GM21723 (cell line): ENCODE results near the gene CIB4.

Experiments
- ATAC-seq: cut with Tn5 transposase; IDR thresholded peaks from one replicate; pipeline ENCODE4 v1.9.1; 2021; ENCODE audit warnings: mild to moderate bottlenecking, moderate library complexity; ENCODE audit not compliant: unreplicated experiment

CIB4 gene

DNA sequence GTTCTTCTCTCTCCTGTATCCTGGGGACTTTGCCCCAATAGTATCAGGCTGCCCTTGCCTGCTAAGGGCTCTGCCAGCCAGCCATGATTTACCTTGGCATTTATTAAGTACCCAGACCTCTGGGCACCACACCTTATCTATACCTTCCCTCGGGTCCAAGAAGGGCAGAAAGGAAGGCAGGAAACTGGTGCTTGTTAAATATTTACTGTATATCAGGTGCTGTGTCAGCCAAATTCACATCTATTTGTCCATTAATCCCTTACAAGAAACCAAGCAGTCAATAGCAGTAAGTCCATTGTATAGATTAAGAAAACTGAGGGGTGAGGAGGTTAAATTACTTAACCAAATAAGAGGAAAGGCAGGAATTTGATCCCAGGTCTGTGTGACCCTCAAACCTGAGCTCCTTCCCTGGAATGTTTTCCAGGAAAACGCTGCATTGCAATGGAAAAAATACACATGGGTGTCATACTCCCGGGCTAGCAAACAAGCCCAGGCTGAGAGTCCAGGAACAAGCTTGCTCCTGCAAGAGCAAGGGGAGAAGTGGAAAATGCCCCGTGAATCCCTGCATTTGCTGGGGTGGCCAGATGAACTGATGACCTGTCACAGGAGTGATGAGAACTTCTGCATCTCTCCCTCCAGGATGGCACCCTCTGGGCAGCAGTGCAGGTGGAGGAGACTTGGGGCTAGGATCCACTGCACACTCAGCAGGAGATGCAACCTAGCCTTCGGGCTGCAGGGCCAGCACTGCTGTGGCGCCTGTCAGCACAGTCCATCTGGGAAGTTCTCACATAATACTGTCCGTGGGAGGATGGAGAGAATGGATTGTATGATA is 30.4 kb downstream of the CIB4 start:
- ATAC-seq = no peak

DNA sequence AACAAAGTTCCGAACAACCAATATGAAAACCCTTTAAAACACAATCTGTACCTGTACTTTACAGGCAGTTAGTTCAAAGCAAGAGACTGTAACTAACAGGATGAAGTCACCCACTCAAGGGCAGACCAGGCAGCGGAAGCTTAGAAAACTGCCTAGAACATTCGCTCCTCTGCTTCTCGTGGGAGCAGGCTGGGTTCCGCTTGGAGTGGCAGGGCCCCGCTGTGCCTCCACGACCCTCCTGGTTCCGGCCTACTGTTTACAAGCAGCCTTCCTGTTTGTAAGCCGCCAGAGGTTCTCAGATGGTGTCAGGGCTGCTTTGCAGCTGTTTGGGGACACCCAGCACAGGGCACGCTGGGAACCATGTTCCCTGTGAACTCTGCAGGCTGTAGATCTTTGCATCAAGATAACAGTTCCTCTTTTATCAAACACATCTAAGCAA is 31.3 kb downstream of the CIB4 start:
- no peak for ATAC-seq

DNA sequence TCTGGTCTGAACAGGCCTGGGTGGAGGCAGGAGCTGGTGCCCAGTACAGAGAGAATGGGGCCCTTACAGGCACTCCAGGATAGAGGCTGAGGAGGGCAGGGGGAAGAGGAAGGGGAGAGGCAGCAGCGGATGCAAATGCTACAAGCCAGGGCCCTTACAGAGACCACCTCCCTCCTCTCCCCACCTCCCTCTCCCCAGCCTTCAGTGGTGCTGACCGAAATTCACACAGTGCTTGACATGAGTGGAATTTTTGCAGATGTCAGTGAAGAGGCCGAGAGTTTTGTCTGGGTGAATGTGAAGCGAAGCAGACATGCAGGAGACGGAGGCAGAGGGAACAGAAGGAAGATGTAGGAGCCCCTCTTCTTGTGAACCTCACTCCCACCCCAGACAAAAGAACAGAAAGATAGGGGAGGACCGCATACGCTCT is 31.9 kb downstream of the CIB4 start:
- no peak for ATAC-seq

DNA sequence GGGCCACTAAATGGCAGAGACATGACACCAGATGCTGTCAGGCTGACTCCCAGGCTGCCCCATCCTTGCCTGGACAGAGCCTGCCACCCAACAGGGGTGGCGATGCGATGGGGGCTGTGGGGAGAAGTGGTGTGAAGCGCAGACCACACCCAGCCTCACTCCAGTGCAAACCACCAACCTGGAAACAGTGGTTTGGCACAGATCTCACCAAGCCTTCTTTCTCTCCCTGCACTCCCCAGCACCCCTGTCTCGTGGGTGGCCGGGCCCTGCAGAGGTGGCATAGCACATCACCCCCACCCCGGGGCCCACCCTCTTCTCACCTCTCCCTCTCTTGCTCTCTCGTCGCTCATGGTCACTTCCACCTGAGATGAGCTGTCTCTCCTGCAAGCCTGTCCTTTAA is 32.6 kb downstream of the CIB4 start:
- ATAC-seq = no peak

DNA sequence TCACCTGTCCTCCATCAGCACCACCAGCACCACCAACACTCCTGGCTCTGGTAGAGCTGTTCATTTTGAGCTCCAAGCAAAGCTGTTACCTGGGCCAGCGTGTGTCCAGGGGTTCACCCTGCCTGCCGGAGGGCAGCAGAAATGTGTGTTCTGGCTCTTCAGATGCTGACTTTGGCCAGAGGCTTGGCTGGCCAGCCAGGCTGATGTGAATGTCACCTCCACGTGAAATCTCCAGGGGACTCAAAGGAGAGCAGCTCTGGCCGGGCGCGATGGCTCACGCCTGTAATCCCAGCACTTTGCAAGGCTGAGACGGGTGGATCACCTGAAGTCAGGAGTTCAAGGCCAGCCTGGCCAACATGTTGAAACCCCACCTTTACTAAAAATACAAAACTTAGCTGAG is 33.5 kb downstream of the CIB4 start:
- ATAC-seq = no peak

DNA sequence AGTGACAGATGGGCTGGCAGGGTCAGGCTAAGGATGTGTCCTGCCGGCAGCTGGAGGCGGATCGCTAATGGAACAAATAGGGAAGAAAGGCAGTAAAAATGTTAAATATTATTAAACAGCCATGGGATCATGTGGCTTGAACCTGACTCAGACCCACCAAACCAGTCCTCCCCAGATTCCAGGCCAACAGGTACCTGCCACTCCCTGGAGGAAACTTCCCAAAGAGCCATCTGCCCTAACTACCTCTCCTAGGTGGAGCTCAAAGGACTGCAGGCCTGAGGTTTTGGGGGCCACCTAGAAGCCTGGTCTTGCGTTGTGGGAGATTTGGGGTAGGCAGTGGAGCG is 34.3 kb downstream of the CIB4 start:
- ATAC-seq = no peak

DNA sequence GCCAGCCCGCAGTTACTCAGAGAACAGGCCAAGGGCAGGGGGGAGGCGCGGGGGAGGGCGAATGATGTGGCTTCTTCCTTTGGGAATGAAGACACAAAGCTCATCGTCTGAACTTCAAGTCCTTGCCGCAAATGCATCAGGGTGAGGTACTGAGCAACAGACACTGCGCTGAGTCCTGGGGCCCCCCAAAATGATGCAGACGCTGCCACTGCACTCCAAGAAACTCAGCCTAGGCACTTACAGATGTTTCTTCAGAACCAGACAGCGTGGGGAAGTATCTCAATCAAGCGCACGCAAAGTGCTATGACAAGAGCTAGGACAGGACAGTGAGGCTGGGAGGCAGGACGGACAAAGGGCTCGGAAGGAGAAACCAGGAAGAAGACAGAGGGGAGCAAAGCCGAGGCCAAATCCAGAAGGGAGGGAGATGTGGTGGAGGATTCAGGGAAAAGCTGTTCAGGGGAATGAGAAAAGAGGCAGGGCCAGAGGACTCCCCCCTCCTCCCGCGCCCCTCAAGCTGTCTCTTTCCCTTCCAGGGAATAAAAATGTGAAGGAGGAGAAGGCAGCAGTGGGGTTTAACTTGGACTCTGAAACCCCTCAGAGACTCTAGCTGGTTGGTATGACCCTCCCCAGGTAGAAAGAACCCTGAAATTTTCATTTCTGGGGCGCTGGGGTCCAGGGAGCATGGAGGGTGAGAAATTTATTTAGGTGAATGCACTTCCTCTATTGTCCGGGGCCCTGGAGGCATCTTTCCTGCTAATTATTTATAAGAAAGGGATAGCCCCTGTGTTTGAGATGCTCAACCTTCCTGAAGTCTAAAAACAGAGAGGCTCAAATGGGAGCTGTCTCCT is 34.9 kb downstream of the CIB4 start:
- no peak for ATAC-seq

DNA sequence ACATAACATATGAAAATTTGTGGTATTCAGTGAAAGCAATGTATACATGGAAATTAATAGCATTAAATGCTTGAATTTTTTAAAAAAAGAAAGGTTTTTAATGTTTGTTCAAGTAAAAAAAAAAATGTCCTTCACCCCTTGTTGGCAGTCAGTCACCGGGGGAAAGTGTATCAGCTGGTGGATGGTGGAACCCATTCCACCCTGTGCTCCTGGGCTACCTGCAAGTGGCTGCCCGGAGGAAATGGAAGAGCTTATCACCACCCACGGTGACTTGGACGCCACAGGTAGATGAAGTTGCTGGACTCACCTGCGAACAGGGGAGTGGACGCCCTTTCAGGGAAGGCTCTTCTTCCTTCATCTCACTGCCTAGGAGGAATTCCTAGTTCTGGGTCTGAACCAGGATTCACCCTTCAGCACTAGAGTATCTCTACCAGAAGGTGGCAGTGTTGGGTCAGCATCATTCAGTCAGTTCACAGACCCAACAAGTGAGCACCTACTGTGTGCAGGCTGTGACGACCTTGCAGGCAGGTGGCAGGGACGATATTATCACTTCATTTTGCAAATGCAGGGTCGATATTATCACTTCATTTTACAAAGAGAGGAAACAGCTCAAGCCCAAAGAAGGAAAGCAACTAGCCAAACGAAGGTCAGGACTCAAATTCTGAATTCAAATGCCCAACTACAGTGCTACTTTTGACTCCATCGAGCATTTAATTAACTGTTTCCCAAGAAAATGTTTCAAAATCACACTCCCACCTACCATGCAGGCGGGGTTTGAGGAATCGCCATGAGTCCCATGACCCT is 35.8 kb downstream of the CIB4 start:
- no peak for ATAC-seq

DNA sequence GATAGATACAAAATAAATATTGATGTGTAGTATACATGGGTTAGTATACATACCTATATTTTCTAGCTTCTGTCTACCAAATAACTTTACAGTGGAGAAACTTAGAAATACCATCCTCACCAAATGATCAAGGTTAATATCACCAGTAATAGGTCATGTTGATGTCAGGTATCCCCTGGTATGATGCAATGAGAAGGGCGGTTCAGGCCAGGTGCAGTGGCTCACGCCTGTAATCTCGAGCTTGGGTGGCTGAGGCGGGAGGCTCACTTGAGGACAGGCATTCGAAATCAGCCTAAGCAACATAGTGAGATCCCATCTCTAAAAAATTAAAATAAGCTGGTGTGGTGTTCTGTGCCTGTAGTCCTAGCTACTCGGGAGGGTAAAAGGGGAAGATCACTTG is 38.6 kb downstream of the CIB4 start:
- ATAC-seq = no peak

DNA sequence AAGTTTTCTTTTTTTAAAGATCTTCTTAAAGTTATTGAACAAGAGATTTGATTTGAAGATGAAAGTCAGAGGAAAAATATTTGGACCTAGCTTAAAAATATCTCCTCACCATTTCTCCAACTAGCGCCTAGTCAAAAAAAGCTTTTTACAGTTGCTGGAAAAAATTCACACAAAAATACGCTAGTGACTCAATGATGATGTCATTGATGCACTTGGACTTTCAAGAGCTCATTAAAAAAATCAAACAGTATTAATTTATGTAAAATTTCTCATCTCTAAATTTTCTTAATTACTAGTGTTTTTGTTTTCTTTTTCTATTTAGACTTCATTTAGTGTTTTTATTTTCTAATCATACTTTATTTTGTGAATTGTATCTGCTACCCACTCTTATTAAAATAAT is 41.8 kb downstream of the CIB4 start:
- no peak for ATAC-seq

DNA sequence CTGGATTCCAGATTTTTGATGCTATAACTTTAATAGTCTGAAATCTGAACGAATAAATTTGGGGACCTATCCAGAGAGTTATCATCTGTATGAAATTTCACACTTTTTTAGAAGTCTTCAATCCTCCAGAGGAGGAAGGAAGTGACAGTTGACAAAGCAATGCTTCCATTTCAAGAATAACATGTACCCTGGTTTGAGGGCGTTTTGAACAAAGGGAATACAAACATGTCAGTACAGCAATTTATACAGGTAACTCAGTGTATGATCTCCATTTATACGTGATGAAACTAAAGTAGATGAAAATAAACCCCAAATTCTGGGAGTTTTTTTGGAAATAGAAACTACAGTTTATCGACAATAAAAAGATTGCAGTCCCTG is 42.2 kb downstream of the CIB4 start:
- no peak for ATAC-seq

DNA sequence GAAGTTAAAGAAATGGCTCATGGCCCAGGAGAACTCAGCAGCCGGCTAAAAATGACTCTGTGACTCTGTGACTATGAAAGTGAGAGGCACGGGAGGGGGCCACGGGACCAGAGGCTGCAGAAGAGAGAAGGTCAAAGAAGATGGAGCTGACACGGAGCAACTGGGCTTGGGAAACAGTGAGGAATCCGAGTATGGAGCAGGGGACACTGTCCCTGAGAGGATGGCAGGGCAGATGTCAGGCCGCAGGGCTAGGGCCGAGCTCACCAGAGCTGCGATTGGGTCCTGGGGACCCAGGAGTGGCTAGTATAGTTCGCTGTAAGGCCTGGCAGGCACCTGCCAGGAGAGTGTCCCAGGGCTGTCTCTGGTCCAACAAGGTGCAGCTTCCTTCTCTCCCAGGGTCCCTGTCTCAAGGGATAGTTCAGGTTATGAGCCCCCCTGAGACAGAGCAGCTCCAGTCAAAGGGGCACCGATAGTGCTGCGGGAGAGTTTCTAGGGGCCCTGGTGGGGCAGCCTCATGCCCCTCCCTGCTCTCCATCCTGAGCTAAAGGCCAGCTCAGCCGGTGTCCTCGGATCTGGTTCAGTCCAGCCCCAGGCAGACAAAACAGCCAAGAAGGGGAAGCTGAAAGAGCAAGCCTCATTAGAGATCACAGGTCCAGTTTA is 42.7 kb downstream of the CIB4 start:
- no peak for ATAC-seq

DNA sequence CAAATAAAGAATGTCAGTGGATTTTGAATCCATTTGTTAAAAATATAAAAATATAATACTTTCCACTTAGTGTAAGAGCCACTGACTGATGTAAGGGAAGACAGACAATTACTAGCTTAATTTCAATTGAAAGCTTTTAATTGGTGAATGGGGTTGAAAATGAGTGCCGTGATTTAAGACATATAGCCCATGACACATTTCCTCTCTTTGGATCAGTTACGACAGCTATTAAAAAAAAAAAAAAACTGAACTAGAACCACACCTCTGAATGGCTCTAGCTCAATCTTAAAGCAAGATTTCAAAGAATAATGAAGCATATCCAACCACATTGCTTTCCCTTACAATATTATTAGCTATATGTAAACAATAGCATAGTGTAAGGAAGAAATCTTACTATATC is 44.0 kb downstream of the CIB4 start:
- no peak for ATAC-seq

DNA sequence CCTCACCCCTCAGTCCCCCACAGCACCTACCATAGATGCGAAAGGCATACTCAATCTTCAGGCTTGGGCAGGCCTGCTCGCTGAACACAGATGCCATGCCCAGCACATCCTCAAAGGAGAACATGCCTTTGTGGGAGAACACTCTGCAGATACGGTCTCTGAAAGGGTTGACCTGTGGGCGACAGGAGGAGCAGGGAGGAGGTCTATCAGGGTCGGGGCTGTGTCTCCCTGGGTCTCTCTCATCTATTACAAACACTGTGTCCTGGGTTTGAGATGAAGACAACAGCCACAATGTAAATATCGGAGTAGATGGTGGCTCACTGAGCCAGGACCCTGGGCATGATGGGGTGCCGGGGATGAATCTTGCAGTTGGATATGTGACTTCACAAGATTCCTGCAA is 46.0 kb downstream of the CIB4 start:
- ATAC-seq = no peak

DNA sequence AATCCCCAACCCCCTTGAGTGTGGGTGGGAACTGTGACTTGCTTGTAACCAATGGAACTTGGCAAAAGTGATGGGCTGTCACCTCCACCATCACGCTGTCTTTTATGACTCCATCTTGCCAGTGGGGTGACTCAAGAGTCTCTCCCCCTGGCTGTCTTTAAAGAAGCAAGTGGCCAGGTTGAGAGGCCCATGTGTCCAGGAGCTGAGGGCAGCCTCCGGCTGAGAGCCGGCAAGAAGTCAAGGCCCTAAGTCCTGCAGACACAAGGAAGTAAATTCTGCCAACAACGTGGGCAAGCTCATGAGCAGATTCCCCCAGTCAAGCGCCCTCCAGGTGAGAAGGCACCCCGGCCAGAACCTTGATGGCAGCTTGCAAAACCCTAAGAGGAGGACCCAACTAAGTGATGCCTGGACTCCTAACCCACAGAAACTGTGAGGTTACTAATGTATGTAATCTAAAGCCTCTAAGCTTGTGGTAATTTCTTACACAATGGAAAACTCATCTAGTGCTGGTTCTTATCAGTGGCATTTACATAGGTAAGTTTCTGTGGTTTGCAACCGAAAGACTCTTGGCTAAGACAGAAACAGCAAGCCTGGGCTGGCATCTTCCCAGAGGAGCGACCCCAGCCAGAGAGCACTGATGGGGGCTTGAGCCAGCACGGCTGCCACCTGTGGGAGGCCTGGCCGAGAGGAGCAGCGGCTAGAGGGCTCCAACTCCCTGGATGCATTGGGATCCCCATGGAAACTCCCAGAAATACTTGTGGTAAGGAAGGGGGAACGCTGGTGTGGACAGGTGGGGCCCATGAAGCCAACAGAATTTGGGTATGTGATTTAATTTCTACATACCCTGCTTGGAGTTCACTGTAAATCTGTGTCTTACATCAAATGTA is 49.3 kb downstream of the CIB4 start:
- no peak for ATAC-seq

DNA sequence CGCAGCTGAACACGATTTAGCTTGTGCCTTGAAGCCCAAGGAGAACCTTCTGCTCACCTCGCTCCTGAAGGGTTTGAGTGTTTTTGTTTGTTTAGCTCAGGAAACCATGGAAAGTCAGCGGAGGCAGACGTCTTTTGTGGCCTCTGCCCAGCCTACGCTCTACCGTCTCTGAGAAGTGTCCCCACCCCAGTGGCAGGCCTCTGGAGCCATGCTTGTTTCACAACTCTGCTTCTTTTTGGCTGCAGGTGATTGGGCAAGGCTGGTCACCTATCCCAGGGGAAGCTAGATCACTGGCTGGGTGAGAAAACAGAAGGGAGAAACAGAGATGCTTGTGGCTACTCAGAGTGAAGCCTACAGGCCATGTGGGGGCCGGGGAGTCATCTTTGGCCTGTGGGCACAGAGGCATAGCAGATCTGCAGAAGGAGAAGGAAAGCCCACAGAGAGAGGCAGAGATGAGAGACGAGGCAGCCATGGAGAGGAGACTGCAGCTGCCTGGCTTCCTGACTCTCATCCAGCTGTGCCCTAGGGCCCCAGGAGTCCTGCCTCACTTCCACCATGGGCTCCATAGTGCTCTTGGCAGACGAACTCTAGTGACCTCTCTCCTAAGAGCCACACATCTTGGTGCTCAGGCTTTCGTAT is 50.1 kb downstream of the CIB4 start:
- ATAC-seq = no peak

DNA sequence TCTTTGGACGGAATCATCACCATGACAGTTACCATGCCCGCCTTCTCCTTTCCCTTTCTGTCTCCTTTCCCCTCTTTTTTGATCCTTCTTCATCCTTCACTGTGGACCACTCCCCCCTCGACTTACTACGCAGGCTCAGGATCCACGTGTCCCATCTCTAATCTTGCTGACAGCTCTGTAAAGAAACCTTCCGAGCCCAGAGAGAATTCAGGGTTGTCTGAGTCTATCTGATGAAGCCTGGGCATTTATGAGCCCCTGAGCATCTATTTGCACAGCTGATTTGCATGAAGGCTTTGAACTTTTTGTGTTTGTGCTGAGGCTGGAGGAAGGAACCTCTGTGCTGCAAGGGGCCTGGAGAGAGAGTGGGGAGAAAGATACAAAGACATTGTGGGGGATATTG is 50.7 kb downstream of the CIB4 start:
- ATAC-seq = no peak

DNA sequence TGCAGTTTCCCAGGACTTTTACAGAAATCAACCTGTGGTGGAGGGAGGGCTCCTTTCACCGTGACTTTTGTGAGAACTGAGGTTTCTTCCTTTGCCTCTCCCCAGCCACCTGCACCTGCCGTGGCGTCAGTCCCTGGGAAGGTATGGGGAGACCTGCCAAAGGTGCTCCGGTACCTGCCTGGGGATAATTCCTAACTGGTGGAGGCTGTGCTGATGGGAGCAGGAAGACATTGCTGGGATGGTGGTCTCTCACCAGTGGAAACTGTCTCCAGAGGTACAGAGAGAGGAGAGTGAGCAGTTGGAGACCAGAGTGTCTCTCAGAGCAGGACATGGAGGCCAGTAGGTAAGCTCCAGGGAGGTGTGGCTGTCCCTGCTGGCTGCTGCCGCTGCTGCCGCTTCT is 52.6 kb downstream of the CIB4 start:
- no peak for ATAC-seq

DNA sequence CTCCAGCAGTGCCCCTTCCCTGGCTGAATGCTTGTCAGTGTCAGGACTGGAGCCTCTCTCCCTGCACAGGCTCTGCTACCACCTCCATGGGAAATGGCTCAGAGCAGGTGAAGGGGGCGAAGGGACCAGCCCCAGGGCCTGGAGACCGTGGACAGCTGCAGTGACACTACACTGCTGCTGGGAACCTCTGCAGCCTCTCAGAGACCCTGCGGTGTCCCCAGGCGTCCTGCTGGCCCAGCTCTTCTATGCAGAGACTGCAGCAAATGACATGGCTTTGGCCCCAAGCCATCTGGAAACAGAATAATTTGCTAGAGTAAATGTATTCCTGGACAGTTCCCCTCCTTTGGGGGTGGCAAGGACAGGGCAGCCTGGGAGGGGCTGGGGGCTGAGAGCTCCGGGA is 53.2 kb downstream of the CIB4 start:
- ATAC-seq = no peak

DNA sequence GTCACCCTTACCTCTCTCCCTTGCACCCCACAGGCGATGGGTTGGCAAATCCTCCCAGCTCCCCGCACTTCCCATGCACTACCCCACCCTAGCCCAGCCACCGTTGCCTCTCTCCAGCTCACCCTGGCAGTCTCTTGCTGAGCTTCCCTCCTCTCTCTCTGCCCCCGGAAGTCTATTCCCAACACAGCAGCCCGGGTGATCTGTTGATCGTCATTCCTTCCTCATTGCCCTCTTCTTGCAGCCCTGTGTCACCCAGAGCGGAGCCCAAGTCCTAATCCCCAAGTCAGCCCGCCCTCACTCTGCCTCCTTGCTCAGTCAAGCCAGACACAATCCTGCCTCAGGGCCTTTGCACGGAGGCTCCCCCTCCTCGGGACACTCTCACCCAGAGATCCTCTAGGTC is 55.2 kb downstream of the CIB4 start:
- ATAC-seq = no peak
